ENCODE measurements around the gene ZDHHC20. TPM values are rescaled to one million over a fixed set of nuclear protein-coding genes. Genes with fewer than 3 reads are reported as not detected.

The ZDHHC20 gene
- total RNA-seq, 2 donors from 2014 or later: 70.3 to 80.7 TPM

DNA sequence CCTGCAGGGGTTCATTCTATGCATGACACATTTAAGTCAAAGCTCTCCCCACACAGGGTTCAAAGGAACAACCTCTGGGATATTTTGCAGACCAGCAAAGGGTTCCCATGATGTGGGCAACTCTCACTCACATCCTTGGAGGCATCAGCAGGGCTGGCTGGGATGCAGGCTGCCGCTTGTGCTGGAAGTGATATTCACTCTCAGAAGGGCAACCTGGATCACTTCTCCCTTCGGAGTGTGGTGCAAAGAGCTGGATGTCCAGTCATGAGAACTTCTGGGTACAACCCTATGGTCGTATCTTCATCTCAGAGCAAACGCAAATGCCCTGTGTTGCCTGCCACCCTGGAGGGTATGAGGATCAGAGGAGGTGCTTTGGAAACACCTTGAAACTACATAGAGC, 98.6 kb downstream of the ZDHHC20 start:
- Histone ChIP-seq H3K27me3 (replicated peaks; ENCODE audit: insufficient read depth) (no peaks in the 10 kb centered on the region), H3K9me3 (no peaks in the 10 kb centered on the region), H3K27ac (no peak overlapping the region), H3K4me1 (ENCODE audit: control insufficient read depth in 1 of 2, low read depth in 2 of 2) (no peaks in the 10 kb centered on the region), H3K4me3 (no peak overlapping the region), H3K36me3 (no peaks in the 10 kb centered on the region)
- ATAC-seq (ENCODE audit: insufficient number of reproducible peaks, low FRiP score, low read depth) (no peak), DNase-seq (ENCODE audit: low spot score) (no peak)
- TF ChIP-seq, protein P1, sequence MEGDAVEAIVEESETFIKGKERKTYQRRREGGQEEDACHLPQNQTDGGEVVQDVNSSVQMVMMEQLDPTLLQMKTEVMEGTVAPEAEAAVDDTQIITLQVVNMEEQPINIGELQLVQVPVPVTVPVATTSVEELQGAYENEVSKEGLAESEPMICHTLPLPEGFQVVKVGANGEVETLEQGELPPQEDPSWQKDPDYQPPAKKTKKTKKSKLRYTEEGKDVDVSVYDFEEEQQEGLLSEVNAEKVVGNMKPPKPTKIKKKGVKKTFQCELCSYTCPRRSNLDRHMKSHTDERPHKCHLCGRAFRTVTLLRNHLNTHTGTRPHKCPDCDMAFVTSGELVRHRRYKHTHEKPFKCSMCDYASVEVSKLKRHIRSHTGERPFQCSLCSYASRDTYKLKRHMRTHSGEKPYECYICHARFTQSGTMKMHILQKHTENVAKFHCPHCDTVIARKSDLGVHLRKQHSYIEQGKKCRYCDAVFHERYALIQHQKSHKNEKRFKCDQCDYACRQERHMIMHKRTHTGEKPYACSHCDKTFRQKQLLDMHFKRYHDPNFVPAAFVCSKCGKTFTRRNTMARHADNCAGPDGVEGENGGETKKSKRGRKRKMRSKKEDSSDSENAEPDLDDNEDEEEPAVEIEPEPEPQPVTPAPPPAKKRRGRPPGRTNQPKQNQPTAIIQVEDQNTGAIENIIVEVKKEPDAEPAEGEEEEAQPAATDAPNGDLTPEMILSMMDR (IDR thresholded peaks at IDR 0.05): no peak

DNA sequence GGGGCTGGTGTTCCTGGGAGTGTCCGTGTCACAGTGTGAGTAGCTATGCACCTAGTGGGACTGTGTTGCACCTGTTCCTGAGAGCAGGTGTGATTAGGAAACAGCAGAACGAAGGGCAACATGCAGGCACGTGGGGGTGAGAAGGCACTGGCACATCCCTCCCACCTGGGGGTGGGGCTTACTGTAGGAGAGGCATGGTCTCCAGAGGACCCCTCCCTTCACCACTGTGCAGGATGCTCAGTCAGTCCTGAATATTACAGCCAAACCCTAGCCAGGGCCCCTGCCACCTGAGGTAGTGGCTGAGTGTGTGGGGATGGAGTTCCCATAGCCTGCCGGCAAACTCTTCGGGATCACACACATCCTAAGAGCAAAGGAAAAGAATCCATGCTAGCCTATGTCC, 99.2 kb downstream of the ZDHHC20 start:
- Histone ChIP-seq H3K4me1 (ENCODE audit: control insufficient read depth in 1 of 2, low read depth in 2 of 2) (no peaks in the 10 kb centered on the region), H3K36me3 (no peaks in the 10 kb centered on the region), H3K9me3 (no peaks in the 10 kb centered on the region), H3K27me3 (replicated peaks; ENCODE audit: insufficient read depth) (no peaks in the 10 kb centered on the region), H3K4me3 (no peak overlapping the region), H3K27ac (no peak overlapping the region)
- TF ChIP-seq, protein P1 (IDR thresholded peaks at IDR 0.05): no peak
- DNase-seq (ENCODE audit: low spot score) (no peak), ATAC-seq (ENCODE audit: insufficient number of reproducible peaks, low FRiP score, low read depth) (no peak)

DNA sequence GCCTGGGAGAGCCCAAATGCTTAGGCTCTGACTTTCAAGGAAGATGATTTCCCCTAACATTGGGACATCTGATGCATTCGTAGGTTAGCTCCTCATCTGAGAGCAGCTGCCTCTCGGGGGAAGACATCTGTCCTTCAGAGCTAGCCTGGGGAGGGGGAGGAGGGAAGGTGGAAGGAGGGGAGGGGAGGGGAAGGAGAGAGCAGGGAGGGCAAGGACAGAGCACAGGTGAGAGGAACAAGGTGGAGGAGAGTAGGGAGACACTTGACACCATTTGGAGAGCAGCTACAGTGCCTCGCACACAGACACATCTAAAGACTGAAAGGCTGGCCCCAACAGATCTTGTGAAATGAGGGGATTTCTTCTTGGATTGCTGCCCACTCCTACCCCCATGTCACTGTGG, 103.8 kb downstream of the ZDHHC20 start:
- no peak overlapping the region for H3K4me3 ChIP-seq
- no peaks in the 10 kb centered on the region for H3K27me3 ChIP-seq (replicated peaks; ENCODE audit: insufficient read depth)
- no peak overlapping the region for H3K27ac ChIP-seq
- DNase-seq (ENCODE audit: low spot score) (no peak), ATAC-seq (ENCODE audit: insufficient number of reproducible peaks, low FRiP score, low read depth) (no peak)
- H3K9me3 ChIP-seq: peaks cover 3% of the 10 kb centered on the region
- no peaks in the 10 kb centered on the region for H3K4me1 ChIP-seq (ENCODE audit: control insufficient read depth in 1 of 2, low read depth in 2 of 2)
- H3K36me3 ChIP-seq: no peaks in the 10 kb centered on the region
- TF ChIP-seq, protein P1 (IDR thresholded peaks at IDR 0.05): no peak

DNA sequence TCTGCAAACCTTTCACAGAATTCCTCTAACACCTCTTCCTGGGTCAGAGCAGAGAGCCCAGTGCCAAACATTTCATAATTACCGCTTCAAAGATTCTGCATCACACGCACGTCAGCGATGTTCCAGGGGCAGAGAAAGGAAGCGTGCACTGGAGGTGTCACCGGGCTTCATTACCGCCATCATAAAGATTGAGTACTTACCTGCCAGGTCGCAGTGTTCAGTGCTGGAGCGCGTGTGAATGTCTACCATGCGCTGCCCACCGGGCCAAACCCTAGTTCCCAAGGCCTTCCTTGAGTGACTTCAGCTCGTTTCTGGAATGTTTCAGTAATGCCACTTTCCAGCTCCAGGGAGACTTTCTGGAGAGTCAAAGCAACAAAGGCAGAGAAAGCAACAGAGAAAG, 104.4 kb downstream of the ZDHHC20 start:
- no peak for ATAC-seq (ENCODE audit: insufficient number of reproducible peaks, low FRiP score, low read depth)

DNA sequence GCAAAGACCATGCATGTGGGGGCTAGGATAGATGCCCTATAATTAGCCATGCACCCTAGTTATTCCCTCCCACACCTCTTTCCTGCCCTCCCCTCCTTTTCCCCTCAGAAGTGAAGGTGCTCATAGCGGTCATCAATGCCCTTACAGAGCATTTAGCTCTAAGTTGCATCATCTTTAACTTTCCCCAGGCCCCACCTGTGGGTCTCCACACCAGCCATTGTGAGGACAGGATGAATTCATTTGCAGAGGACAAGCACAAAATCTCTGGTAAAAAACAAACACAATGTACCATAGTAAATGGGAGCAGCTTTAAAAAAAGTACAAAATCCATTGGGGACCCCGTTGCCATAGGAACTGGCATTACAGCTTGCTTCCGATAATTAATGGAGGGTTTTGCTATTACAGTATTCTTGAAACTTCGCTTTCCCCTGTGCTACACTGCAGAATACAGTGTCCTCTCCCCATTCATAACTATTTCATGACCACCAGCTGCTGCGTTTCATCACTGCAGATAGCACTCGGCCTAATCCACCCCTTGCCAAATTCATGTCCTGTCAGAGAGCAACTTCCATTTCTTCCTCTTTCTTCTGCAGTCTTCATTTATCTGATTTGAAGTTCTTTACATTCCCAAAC, 110.5 kb downstream of the ZDHHC20 start:
- TF ChIP-seq, protein P1 (IDR thresholded peaks at IDR 0.05): no peak

More for the DNA sequence above, 104.4 kb downstream of the ZDHHC20 start:
- TF ChIP-seq, protein P1 (IDR thresholded peaks at IDR 0.05): no peak
- no peaks in the 10 kb centered on the region for H3K36me3 ChIP-seq
- no peak for DNase-seq (ENCODE audit: low spot score)
- H3K27ac ChIP-seq: no peak overlapping the region
- no peaks in the 10 kb centered on the region for H3K27me3 ChIP-seq (replicated peaks; ENCODE audit: insufficient read depth)
- H3K9me3 ChIP-seq: peaks cover 3% of the 10 kb centered on the region
- no peak overlapping the region for H3K4me3 ChIP-seq
- H3K4me1 ChIP-seq (ENCODE audit: control insufficient read depth in 1 of 2, low read depth in 2 of 2): no peaks in the 10 kb centered on the region

More for the DNA sequence above, 110.5 kb downstream of the ZDHHC20 start:
- DNase-seq (ENCODE audit: low spot score) (no peak), ATAC-seq (ENCODE audit: insufficient number of reproducible peaks, low FRiP score, low read depth) (no peak)
- Histone ChIP-seq H3K27me3 (replicated peaks; ENCODE audit: insufficient read depth) (no peaks in the 10 kb centered on the region), H3K4me3 (no peak overlapping the region), H3K9me3 (no peaks in the 10 kb centered on the region), H3K36me3 (no peaks in the 10 kb centered on the region), H3K4me1 (ENCODE audit: control insufficient read depth in 1 of 2, low read depth in 2 of 2) (no peaks in the 10 kb centered on the region), H3K27ac (no peak overlapping the region)
